ENCODE measurements around the gene CNST.

The CNST gene

DNA sequence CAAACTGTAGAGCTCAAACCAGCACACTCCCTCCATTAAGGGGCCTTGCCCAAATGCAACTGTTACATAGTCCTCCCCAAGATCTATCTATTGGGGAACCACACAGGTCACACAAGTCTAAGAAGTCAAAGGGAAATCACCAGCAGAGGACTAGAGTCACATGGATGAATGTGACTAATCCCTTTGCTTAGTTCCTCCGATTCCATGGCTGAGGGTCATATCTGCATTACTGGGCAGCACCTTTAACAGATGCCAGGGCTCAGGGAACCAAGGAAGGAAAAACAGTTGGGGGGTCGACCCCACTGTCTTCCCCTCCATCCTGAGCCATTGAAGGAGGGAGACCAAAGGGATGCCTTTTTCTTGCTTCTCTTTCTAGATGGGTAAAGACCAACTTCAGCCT lies 35.8 kb upstream of the CNST start:
- no peak for DNase-seq (ENCODE audit: insufficient read length, low spot score)
- TF ChIP-seq SPI1 (IDR thresholded peaks at IDR 0.05; ENCODE audit: low read depth, low read length) (no peak), PAX5 (IDR thresholded peaks at IDR 0.05; ENCODE audit: insufficient read depth, low read length, severe bottlenecking) (no peak), TAF1 (IDR thresholded peaks at IDR 0.05; ENCODE audit: low read depth, low read length) (no peak), POU2F2 (IDR thresholded peaks at IDR 0.05; ENCODE audit: low read depth, low read length) (no peak), POLR2A (IDR thresholded peaks at IDR 0.05; ENCODE audit: low read depth, low read length) (no peak), POLR2AphosphoS5 (IDR thresholded peaks at IDR 0.05; ENCODE audit: low read depth, low read length) (no peak)
- FAIRE-seq: no peak

DNA sequence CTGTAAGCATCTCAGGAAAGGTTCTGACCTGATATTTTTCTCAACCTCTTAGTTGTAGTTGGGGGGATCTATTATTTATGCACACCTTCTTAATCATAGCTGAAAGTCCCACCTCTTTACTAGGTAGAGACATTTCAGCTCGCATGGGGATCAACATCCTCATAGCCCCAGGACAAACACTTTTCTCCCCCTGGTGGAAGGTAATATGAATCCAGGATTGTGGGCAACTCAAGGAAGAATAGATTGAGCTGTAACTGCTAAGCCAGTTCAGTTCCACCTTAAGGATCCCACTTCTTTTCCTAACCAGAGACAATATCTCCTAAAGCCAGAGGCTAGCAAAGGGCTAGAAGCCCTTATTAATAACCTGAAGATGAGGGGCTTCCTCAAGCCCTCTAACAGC lies 33.7 kb upstream of the CNST start:
- DNase-seq (ENCODE audit: insufficient read length, low spot score): no peak
- TF ChIP-seq SPI1 (IDR thresholded peaks at IDR 0.05; ENCODE audit: low read depth, low read length) (no peak), POLR2A (IDR thresholded peaks at IDR 0.05; ENCODE audit: low read depth, low read length) (no peak), POLR2AphosphoS5 (IDR thresholded peaks at IDR 0.05; ENCODE audit: low read depth, low read length) (no peak), TAF1 (IDR thresholded peaks at IDR 0.05; ENCODE audit: low read depth, low read length) (no peak), POU2F2 (IDR thresholded peaks at IDR 0.05; ENCODE audit: low read depth, low read length) (no peak), PAX5 (IDR thresholded peaks at IDR 0.05; ENCODE audit: insufficient read depth, low read length, severe bottlenecking) (no peak)
- no peak for FAIRE-seq

DNA sequence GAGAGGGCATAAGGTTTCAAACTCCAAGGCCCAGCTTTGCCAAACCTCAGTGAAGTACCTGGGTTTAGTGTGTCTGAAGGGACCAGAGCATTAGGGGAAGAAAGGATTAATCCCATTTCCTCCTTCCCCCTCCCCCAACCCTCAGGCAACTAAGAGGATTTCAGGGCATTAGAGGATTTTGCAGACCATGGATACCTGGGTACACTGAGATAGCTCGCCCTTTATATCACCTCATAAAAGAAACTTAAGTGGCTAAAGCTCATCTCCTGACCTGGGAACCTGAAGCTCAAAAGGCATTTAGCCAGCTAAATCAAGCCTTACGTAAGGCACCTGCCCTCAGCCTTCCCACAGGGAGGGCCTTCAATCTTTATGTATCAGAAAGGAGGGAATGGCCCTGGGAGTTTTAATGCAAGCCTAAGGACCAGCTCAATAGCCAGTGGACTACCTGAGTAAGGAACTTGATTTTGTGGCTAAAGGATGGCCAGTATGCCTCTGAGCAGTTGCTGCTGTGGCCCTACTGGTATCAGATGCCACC lies 32.8 kb upstream of the CNST start:
- no peak for DNase-seq (ENCODE audit: insufficient read length, low spot score)
- no peak for FAIRE-seq
- no peak for TF ChIP-seq POLR2AphosphoS5 (IDR thresholded peaks at IDR 0.05; ENCODE audit: low read depth, low read length)
- no peak for TF ChIP-seq POU2F2 (IDR thresholded peaks at IDR 0.05; ENCODE audit: low read depth, low read length)
- TF ChIP-seq SPI1 (IDR thresholded peaks at IDR 0.05; ENCODE audit: low read depth, low read length): no peak
- TF ChIP-seq POLR2A (IDR thresholded peaks at IDR 0.05; ENCODE audit: low read depth, low read length): no peak
- no peak for TF ChIP-seq PAX5 (IDR thresholded peaks at IDR 0.05; ENCODE audit: insufficient read depth, low read length, severe bottlenecking)
- no peak for TF ChIP-seq TAF1 (IDR thresholded peaks at IDR 0.05; ENCODE audit: low read depth, low read length)

DNA sequence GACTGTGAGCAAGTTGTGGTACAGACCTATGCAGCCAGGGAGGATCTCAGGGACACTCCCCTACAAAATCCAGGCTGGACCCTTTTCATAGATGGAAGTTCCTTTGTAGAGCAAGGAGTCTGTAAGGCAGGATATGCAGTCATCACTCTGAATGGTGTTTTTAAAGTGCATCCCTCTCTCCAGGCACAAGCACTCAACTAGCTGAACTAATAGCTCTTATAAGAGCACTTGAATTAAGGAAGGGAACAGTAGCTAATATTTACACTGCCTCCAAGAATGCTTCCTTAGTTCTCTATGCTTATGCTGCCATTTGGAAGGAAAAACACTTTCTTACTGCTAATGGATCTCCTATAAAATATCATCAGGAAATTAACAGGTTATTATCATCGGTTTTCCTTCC lies 32.1 kb upstream of the CNST start:
- FAIRE-seq (no peak), DNase-seq (ENCODE audit: insufficient read length, low spot score) (no peak)
- TF ChIP-seq PAX5 (IDR thresholded peaks at IDR 0.05; ENCODE audit: insufficient read depth, low read length, severe bottlenecking) (no peak), POU2F2 (IDR thresholded peaks at IDR 0.05; ENCODE audit: low read depth, low read length) (no peak), TAF1 (IDR thresholded peaks at IDR 0.05; ENCODE audit: low read depth, low read length) (no peak), POLR2AphosphoS5 (IDR thresholded peaks at IDR 0.05; ENCODE audit: low read depth, low read length) (no peak), SPI1 (IDR thresholded peaks at IDR 0.05; ENCODE audit: low read depth, low read length) (no peak), POLR2A (IDR thresholded peaks at IDR 0.05; ENCODE audit: low read depth, low read length) (no peak)

DNA sequence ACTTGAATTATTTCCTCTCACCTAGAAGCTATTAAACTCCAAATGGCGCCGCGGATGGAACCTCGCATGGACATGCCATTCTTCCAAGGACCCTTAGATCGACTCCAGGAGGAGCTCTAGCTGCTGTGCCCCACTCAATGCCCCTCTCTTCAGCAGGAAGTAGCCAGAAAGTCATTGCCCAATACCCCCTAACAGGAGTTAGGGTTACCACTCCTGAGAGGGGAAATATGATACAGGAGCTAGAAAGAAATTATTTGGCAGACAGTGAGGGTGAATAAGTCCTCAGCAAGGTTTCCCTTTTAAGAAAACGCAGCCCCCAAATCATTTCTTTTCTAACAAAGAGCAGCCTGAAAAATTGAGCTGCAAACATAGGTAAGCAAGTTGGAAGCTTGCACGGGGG lies 28.8 kb upstream of the CNST start:
- no peak for DNase-seq (ENCODE audit: insufficient read length, low spot score)
- TF ChIP-seq POLR2AphosphoS5 (IDR thresholded peaks at IDR 0.05; ENCODE audit: low read depth, low read length) (no peak), POU2F2 (IDR thresholded peaks at IDR 0.05; ENCODE audit: low read depth, low read length) (no peak), TAF1 (IDR thresholded peaks at IDR 0.05; ENCODE audit: low read depth, low read length) (no peak), SPI1 (IDR thresholded peaks at IDR 0.05; ENCODE audit: low read depth, low read length) (no peak), POLR2A (IDR thresholded peaks at IDR 0.05; ENCODE audit: low read depth, low read length) (no peak), PAX5 (IDR thresholded peaks at IDR 0.05; ENCODE audit: insufficient read depth, low read length, severe bottlenecking) (no peak)
- FAIRE-seq: no peak

DNA sequence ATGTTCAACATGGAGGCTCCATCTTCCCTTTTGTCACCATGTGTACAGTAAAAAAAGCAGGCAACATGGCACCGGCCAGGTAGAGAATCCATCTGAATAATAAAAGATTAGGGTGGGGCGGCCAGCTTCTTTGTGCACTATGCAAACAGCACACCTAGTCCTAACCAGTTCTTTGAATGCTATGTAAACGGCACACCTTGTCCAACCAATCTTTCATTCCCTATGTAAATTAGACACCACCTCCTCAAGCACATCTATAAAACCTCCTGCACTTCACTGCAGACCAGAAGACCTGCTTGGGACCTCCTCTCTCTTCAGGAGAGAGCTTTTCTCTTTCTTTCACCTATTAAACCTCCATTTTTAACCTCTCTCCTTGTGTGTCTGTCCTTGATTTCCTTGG lies 28.4 kb upstream of the CNST start:
- no peak for TF ChIP-seq POU2F2 (IDR thresholded peaks at IDR 0.05; ENCODE audit: low read depth, low read length)
- TF ChIP-seq POLR2AphosphoS5 (IDR thresholded peaks at IDR 0.05; ENCODE audit: low read depth, low read length): no peak
- TF ChIP-seq PAX5 (IDR thresholded peaks at IDR 0.05; ENCODE audit: insufficient read depth, low read length, severe bottlenecking): no peak
- TF ChIP-seq POLR2A (IDR thresholded peaks at IDR 0.05; ENCODE audit: low read depth, low read length): no peak
- TF ChIP-seq SPI1 (IDR thresholded peaks at IDR 0.05; ENCODE audit: low read depth, low read length): no peak
- no peak for TF ChIP-seq TAF1 (IDR thresholded peaks at IDR 0.05; ENCODE audit: low read depth, low read length)
- FAIRE-seq (no peak), DNase-seq (ENCODE audit: insufficient read length, low spot score) (no peak)

DNA sequence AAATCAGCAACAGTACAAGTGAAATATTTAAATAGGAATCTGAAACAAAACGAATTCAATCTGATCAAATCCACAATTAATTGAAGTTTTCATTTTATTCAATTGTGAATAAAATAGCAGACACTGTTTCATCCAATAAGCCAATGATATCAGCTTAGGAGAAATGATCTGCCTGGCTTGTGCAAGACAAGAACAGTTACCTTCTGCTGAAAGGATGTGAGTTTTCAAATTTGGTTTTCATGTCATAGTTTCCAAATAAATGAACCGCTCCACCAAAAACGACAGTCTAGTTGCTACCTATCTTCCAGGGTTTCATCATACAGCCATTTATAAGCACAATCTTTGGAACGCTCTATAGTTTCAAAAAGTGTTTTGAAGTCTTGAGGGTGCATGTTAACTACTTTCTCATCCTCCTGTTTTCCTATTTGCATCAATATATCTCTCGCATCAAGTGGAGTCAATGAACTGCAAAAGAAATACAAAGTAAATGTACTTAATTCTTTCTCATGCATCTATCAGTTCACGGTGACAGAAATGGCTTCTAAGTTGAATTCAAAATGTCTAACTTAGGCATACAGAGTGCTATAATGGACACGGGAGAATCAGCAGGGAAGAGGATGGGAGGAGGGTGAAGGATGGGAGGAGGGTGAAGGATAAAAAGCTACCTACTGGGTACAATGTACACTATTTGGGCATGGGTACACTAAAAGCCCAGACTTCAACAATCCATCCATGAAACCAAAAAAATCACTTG lies 25.3 kb upstream of the CNST start:
- FAIRE-seq (no peak), DNase-seq (ENCODE audit: insufficient read length, low spot score) (no peak)
- TF ChIP-seq POLR2AphosphoS5 (IDR thresholded peaks at IDR 0.05; ENCODE audit: low read depth, low read length) (no peak), SPI1 (IDR thresholded peaks at IDR 0.05; ENCODE audit: low read depth, low read length) (no peak), TAF1 (IDR thresholded peaks at IDR 0.05; ENCODE audit: low read depth, low read length) (no peak), POLR2A (IDR thresholded peaks at IDR 0.05; ENCODE audit: low read depth, low read length) (no peak), POU2F2 (IDR thresholded peaks at IDR 0.05; ENCODE audit: low read depth, low read length) (no peak), PAX5 (IDR thresholded peaks at IDR 0.05; ENCODE audit: insufficient read depth, low read length, severe bottlenecking) (no peak)

DNA sequence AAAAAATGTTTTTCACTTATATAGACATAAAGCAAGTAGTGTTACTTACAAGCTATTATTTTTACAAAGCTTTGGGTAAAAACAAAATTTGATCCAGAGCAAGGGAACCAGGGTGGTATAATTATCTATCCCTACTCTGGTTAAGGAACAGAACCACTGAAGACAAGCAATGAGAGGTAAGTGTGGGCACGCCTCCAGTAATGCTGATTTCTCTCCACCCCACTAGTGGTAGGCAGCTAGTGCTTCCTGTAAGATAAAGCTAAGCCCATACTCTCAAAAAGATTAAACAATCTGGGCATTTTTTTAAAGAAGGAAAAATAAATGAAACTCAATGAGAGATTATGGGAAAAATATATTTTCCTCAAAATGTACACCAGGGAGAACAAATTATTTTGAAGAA lies 22.3 kb upstream of the CNST start:
- DNase-seq (ENCODE audit: insufficient read length, low spot score) (no peak), FAIRE-seq (no peak)
- TF ChIP-seq POU2F2 (IDR thresholded peaks at IDR 0.05; ENCODE audit: low read depth, low read length) (no peak), POLR2A (IDR thresholded peaks at IDR 0.05; ENCODE audit: low read depth, low read length) (no peak), SPI1 (IDR thresholded peaks at IDR 0.05; ENCODE audit: low read depth, low read length) (no peak), PAX5 (IDR thresholded peaks at IDR 0.05; ENCODE audit: insufficient read depth, low read length, severe bottlenecking) (no peak), POLR2AphosphoS5 (IDR thresholded peaks at IDR 0.05; ENCODE audit: low read depth, low read length) (no peak), TAF1 (IDR thresholded peaks at IDR 0.05; ENCODE audit: low read depth, low read length) (no peak)

DNA sequence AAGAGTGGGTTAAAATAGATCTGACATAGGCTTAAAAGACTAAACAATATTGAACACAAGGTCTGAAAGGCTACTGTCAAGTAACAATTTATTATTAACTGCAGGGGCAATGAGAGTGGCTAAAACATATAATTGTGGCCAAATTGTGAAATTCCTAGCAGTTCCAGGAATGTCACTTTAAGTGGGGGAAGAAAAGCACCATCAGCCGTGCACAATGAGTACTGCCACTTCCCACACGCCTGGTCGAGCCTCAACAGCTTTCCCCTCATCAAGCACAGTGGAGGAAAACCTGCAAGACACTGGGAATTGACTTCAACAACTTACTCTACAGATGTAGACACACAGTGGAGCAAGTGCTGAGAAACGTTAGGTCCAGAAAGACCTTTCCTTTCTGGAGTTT lies 16.6 kb upstream of the CNST start:
- TF ChIP-seq SPI1 (IDR thresholded peaks at IDR 0.05; ENCODE audit: low read depth, low read length): no peak
- TF ChIP-seq PAX5 (IDR thresholded peaks at IDR 0.05; ENCODE audit: insufficient read depth, low read length, severe bottlenecking): no peak
- no peak for TF ChIP-seq POLR2A (IDR thresholded peaks at IDR 0.05; ENCODE audit: low read depth, low read length)
- TF ChIP-seq POU2F2 (IDR thresholded peaks at IDR 0.05; ENCODE audit: low read depth, low read length): no peak
- TF ChIP-seq TAF1 (IDR thresholded peaks at IDR 0.05; ENCODE audit: low read depth, low read length): no peak
- no peak for TF ChIP-seq POLR2AphosphoS5 (IDR thresholded peaks at IDR 0.05; ENCODE audit: low read depth, low read length)
- no peak for DNase-seq (ENCODE audit: insufficient read length, low spot score)
- FAIRE-seq: no peak
